Lung (tissue), 12 donors: ENCODE data around the gene GLRA1. TPM values are rescaled to one million over a fixed set of nuclear protein-coding genes. Genes with fewer than 3 reads are reported as not detected.
A peak's percentile ranks its signal among the peaks of the same experiment; 100 is the strongest.
"Not testable (repeated sequence)": the region's sequence is repeated elsewhere in the genome, so short reads cannot be mapped to it uniquely, and the experiment has no call there.

ENCODE experiments used
- ATAC-seq: fragments of 200-7000 bp; cut with Tn5 transposase; one replicate; pipeline ENCODE4 v1.9.1; 2020; ENCODE audit warnings: moderate number of reproducible peaks; ENCODE audit not compliant: insufficient read depth, low FRiP score
- DNase-seq, 3 donors: peaks; one replicate each; pipeline ENCODE4 v3.0.0-alpha.2; 2013 to 2017
- H3K27ac ChIP-seq, 2 donors: one replicate each; pipeline ENCODE4 v1.5.1; 2013; ENCODE audit warnings: mild to moderate bottlenecking in 2 of 2, moderate library complexity in 2 of 2, control low read depth in 1 of 2, inconsistent platforms in 1 of 2, low read depth in 1 of 2, low read length in 1 of 2
- H3K27me3 ChIP-seq, 3 donors: one replicate each; pipeline ENCODE4 v1.5.1; 2013; ENCODE audit warnings: low read length in 2 of 3; ENCODE audit not compliant: control insufficient read depth in 3 of 3, insufficient read depth in 3 of 3
- H3K36me3 ChIP-seq, 4 donors: one replicate each; pipeline ENCODE4 v1.5.1; 2013; ENCODE audit warnings: low read length in 4 of 4, mild to moderate bottlenecking in 1 of 4, moderate library complexity in 1 of 4; ENCODE audit not compliant: control insufficient read depth in 4 of 4, insufficient read depth in 4 of 4
- H3K4me1 ChIP-seq, 5 donors: one replicate each; pipeline ENCODE4 v1.5.1; 2013; ENCODE audit warnings: low read length in 5 of 5, mild to moderate bottlenecking in 2 of 5, moderate library complexity in 1 of 5; ENCODE audit not compliant: control insufficient read depth in 5 of 5, insufficient read depth in 5 of 5
- H3K4me3 ChIP-seq: one replicate; pipeline ENCODE4 v1.5.1; 2013; ENCODE audit warnings: mild to moderate bottlenecking, control low read depth, moderate library complexity
- H3K9ac ChIP-seq, 2 donors: one replicate each; pipeline ENCODE4 v1.5.1; 2013; ENCODE audit warnings: low read length in 2 of 2, control low read depth in 1 of 2; ENCODE audit not compliant: insufficient read depth in 1 of 2
- H3K9me3 ChIP-seq, 4 donors: one replicate each; pipeline ENCODE4 v1.5.1; 2013; ENCODE audit warnings: low read length in 3 of 4, mild to moderate bottlenecking in 1 of 4, moderate library complexity in 1 of 4; ENCODE audit not compliant: control insufficient read depth in 4 of 4, insufficient read depth in 3 of 4
- CTCF ChIP-seq: IDR thresholded peaks from 2 replicates; pipeline ENCODE4 v1.5.1; 2012; ENCODE audit warnings: mild to moderate bottlenecking; ENCODE audit errors: control extremely low read depth, extremely low read depth
- WGBS, 2 donors: extraction: QIAGEN DNeasy Blood & Tissue Kit; methylation state at CpG; one replicate each; pipeline ENCODE4 v1.1.7; 2013; 5-methylcytosine and 5-hydroxymethylcytosine counted together
- polyA plus RNA-seq, 2 donors: library from polyadenylated mRNA; stranded (reverse); fragments of 200-250 nt; gene quantifications; one replicate each; pipeline ENCODE4 v1.2.1, GENCODE V29; 2013
- total RNA-seq, 2 donors: library from RNA; depleted of rRNA in 1 of 2; stranded (reverse); fragments of >200 nt in 1 of 2; gene quantifications; one replicate each; pipeline ENCODE4 v1.2.1, GENCODE V29; 2014 to 2021
- donor health status: control.
- donor health status: control.
- donor health status: Bipolar disorder and iron deficiency.
- donor health status: healthy.
- donor health status: DM: yes; HTN: yes; CAD: no.

GLRA1 gene
- total and polyA plus RNA-seq, 4 donors = not detected

- Histone ChIP-seq H3K36me3 (no peaks in the 10 kb centered on the region), H3K27me3 (no peaks in the 10 kb centered on the region), H3K4me3 (no peak overlapping the region), H3K9ac (no peak overlapping the region), H3K4me1 (peaks cover 0 to 40% (median 11%) of the 10 kb centered on the region in 5 donors), H3K27ac (no peak overlapping the region), H3K9me3 (no peaks in the 10 kb centered on the region)
- no peak for DNase-seq
- ATAC-seq = no peak
- 74 to 83% methylated on average over 2 of the region's 2 CpGs for whole genome bisulfite sequencing, 2 donors
- no peak for TF ChIP-seq CTCF
Measured at GRCh38 chr5:151897020-151897552, 27.6 kb downstream of the GLRA1 start.

GRCh38 chr5:151896031-151896691 lies 28.5 kb downstream of the GLRA1 start:
- H3K9ac ChIP-seq = no peak overlapping the region
- H3K27me3 ChIP-seq = no peaks in the 10 kb centered on the region
- DNase-seq (peak in 2 of 3 donors; percentile 26 to 36), ATAC-seq (no peak)
- no peak for TF ChIP-seq CTCF
- WGBS, 2 donors = 34 to 51% methylated on average over 3 of the region's 3 CpGs
- H3K4me3 ChIP-seq = no peak overlapping the region
- H3K36me3 ChIP-seq = no peaks in the 10 kb centered on the region
- H3K9me3 ChIP-seq = no peaks in the 10 kb centered on the region
- peaks cover 0 to 34% (median 9%) of the 10 kb centered on the region in 5 donors for H3K4me1 ChIP-seq
- no peak overlapping the region for H3K27ac ChIP-seq

GRCh38 chr5:151895660-151896030 lies 29.0 kb downstream of the GLRA1 start:
- WGBS, 2 donors = 60 to 73% methylated on average over 5 of the region's 5 CpGs
- H3K4me3 ChIP-seq = no peak overlapping the region
- H3K27me3 ChIP-seq = no peaks in the 10 kb centered on the region
- peaks cover 0 to 28% (median 5%) of the 10 kb centered on the region in 5 donors for H3K4me1 ChIP-seq
- H3K9me3 ChIP-seq = no peaks in the 10 kb centered on the region
- no peak overlapping the region for H3K27ac ChIP-seq
- TF ChIP-seq CTCF = no peak
- H3K9ac ChIP-seq = no peak overlapping the region
- ATAC-seq (no peak), DNase-seq (no peak)
- H3K36me3 ChIP-seq = no peaks in the 10 kb centered on the region

GRCh38 chr5:151893485-151893884 lies 31.2 kb downstream of the GLRA1 start:
- H3K36me3 ChIP-seq, H3K9ac ChIP-seq, DNase-seq, ATAC-seq, H3K4me3 ChIP-seq, H3K27me3 ChIP-seq, H3K9me3 ChIP-seq, H3K27ac ChIP-seq: not testable (repeated sequence)
- peaks cover 0 to 15% (median 4%) of the 10 kb centered on the region in 5 donors for H3K4me1 ChIP-seq
- 95 to 98% methylated on average over 2 of the region's 2 CpGs for WGBS, 2 donors
